GM12873 (cell line): ENCODE data around the gene WDR59.

Experiments used
- TF ChIP-seq, protein P1 (sequence below): IDR thresholded peaks from 2 replicates; pipeline ENCODE4 v1.5.1; 2012; ENCODE audit warnings: low read depth, mild to moderate bottlenecking, moderate library complexity, low read length, control low read depth; ENCODE audit not compliant: insufficient read depth; ENCODE audit errors: missing control alignments

Gene WDR59

DNA sequence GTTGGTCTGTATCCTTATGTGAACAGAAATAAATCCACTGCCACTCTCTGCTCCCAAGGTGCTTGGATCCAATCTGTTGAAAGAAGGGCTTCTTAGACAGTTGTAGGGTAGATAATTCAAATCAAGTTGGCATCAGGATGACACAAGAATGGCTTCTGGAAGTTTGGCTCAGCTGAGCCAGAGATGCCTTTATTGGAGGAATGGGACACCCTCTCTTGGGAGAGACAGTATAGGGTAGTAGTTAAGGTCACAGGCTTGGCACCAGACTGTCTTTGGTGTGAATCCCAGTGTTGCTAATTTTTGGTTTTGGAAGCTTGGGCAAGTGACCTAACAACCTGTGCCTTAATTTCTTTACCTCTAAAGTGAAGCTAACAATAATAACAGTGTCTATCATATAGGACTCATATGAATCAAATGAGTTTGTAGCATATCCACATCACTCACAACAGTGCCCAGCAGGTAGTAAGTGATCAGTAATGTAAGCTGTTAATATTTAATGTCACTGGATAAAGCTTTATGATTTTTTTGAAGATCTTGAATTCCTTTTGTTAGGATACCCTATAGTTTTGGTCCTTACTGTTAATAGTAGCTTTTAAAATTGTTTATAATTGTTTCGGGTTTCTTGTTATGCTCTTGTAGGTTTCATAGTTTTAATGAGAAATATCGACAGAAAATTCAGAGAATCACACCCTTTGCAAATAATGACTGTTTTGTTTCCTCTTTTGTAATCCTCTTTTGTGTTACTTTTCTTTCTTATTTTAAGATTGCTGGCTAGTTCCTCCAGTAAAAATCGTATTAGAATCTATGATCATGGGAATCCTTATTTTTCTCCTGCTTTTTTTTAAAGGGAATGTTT, 33.0 kb upstream of the WDR59 start:
- TF ChIP-seq, protein P1, sequence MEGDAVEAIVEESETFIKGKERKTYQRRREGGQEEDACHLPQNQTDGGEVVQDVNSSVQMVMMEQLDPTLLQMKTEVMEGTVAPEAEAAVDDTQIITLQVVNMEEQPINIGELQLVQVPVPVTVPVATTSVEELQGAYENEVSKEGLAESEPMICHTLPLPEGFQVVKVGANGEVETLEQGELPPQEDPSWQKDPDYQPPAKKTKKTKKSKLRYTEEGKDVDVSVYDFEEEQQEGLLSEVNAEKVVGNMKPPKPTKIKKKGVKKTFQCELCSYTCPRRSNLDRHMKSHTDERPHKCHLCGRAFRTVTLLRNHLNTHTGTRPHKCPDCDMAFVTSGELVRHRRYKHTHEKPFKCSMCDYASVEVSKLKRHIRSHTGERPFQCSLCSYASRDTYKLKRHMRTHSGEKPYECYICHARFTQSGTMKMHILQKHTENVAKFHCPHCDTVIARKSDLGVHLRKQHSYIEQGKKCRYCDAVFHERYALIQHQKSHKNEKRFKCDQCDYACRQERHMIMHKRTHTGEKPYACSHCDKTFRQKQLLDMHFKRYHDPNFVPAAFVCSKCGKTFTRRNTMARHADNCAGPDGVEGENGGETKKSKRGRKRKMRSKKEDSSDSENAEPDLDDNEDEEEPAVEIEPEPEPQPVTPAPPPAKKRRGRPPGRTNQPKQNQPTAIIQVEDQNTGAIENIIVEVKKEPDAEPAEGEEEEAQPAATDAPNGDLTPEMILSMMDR, result no peak

DNA sequence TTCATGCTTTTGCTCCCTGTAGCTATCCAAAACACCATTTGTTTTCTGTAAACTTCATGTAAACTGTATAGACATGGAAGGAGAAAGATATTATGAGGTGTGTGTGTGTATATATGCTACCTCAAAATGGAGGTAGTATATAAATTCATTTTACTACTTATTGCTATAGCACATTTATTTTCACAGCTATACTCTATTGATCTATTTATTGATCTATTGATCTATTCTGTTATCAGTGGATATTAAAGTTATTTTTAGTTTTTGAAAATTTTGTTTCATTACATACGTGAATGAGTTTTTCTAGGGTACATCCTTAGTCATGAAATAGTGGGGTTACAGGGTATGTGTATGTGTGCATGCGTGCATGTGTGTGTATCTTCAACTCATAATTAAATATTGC, 29.4 kb upstream of the WDR59 start:
- TF ChIP-seq, protein P1, result no peak

DNA sequence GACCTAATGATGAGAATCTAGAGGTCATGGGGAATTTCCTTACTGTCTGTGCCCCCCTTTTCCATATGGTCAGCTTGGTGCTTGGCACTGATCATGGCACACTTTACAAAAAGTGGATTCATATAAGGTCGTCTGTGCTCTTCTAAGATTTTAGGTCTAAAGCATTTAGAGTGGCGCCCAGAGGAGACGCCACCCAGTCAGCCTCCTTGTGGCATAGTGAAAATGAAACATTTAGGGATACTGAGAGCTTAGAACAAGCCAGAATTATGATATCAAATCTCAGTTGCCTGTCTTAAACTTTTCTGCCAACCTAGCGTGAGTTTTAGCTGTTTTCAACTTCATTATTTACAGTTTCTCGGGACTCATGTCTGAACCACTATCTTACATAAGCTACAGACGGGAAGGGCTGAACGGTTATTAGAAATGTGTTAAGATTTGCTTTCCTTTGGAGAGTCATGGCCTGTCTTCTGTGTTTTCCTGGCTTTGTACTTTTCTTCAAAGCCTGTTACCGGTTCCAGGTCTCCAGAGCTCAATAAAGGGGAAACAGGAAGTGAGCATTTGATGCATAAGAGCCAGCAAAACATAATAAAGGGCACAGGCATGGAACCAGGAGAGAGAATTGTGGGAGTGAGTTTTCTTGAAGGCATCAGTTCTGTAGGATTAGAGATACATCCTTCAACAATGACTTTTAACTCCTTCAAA, 27.6 kb upstream of the WDR59 start:
- TF ChIP-seq, protein P1, result no peak

DNA sequence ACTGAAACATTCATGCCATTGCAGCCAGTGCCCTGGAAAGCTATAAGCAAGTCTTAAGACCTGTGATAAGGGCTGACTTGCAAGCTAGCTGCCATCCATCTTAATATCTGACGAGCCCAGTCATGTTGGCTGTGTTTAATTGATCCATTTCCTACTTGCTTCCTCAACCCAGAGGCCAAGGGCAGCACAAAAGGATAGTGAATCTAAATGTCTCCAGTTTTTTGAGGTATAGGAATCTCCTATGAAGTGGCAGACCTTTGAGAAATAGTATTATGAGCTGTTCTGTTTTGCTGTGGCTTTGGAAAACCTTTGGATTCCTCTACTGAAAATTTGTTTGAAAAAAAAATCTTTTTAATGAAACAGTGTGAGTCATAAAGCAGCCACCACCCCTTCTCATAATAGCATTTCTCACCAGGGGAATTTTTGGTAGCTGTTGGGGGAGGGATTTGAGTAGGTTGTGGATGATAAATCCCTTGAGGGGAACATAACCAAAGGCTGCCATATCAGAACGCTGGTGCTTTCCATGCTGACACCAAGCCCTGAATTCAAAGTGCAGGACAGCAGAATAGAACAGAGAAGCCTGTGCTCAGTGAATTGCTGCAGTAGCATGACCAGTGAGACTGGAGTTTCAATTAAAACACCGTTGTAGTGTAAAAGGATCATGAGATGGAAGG, 26.8 kb upstream of the WDR59 start:
- TF ChIP-seq, protein P1, result no peak

DNA sequence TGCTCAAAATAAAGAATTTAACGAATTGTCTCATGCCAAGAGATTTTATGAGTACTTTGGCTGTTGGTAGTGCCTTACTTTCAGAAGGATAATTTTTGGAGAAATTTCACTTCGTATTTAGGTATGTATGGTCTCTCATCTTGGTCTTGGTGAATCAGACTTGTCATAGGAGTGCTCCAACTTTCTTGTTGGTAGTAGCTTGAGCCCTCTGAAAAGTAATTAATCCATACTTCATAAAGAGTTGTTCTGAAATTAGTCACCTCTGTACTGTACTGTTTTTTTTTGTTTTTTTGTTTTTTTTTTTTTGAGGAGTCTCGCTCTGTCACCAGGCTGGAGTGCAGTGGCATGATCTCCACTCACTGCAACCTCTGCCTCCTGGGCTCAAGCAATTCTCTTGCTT, 25.5 kb upstream of the WDR59 start:
- TF ChIP-seq, protein P1, result no peak

DNA sequence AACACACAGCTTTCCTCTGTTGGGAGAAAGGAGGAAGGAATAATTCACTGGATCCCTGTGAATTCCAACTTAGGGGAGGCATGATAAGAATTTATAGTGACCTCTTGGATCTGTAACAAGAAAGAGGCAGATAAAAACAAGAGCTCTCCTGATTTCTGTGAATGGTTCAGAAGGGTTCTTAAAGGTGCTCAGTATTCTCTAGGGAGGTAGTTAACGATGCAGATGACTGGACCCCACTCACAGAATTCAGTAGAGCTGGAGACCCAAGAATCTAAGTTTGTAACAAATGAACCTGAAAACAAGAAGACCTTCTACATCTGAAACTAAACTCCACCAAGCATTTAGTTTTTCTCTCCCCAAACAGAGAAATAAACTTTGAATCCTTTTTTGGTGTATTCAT, 22.5 kb upstream of the WDR59 start:
- TF ChIP-seq, protein P1, result no peak

DNA sequence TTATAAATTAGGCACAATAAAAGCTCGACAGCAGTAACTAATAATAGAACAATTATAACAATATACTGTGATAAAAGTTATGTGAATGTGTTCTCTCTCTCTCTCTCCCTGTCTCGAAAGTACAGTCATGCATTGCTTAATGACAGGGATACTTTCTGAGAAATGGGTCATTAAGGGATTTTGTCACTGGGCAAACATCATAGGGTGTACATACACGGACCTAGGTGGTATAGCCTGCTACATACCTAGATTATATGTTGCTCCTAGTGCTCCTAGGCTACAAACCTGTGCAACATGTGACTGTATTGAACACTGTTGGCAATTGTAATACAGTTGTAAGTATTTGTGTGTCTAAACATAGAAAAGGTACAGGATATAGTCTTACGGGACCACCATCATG, 20.8 kb upstream of the WDR59 start:
- TF ChIP-seq, protein P1, result no peak
